Measurements from ENCODE around the gene SMYD3. TPM values are rescaled to one million over a fixed set of nuclear protein-coding genes. Genes with fewer than 3 reads are reported as not detected.

SMYD3 gene
- total and polyA plus RNA-seq, 2 experiments from 2014 or later = 30.8 to 68.5 TPM

- Histone ChIP-seq H4K20me1 (ENCODE audit: insufficient read depth, poor library complexity, severe bottlenecking) (no peaks in the 10 kb centered on the region), H3K9me2 (replicated peaks; ENCODE audit: insufficient read depth) (no peaks in the 10 kb centered on the region), H3K79me2 (no peaks in the 10 kb centered on the region), H3K4me1 (ENCODE audit: insufficient read depth) (no peaks in the 10 kb centered on the region), H3K9me3 (ENCODE audit: low read depth) (no peaks in the 10 kb centered on the region), H3K36me3 (replicated peaks; ENCODE audit: insufficient read depth, low read depth) (no peaks in the 10 kb centered on the region), H3K27ac (no peak overlapping the region), H3K27me3 (no peaks in the 10 kb centered on the region), H2AFZ (no peak overlapping the region), H3K4me3 (no peak overlapping the region), H3K4me2 (no peak overlapping the region)
- no peak for DNase-seq (ENCODE audit: low spot score)
- WGBS (ENCODE audit: low lambda C conversion rate, missing lambda C conversion rate) = 86% methylated on average over 8 of the region's 8 CpGs
- TF ChIP-seq EZH2 (IDR thresholded peaks at IDR 0.05; ENCODE audit: borderline replicate concordance) (no peak), CTCF (IDR thresholded peaks at IDR 0.05; ENCODE audit: poor library complexity) (no peak), EZH2phosphoT487 (IDR thresholded peaks at IDR 0.05; ENCODE audit: low read depth, severe bottlenecking, unreplicated experiment) (no peak)
Observed at GRCh38 chr1:245962453-245962852, 544.6 kb downstream of the SMYD3 start.

GRCh38 chr1:245961137-245961540, 545.9 kb downstream of the SMYD3 start:
- WGBS (ENCODE audit: low lambda C conversion rate, missing lambda C conversion rate) = 88% methylated on average over 3 of the region's 3 CpGs
- Histone ChIP-seq H3K9me3 (ENCODE audit: low read depth) (no peaks in the 10 kb centered on the region), H3K36me3 (replicated peaks; ENCODE audit: insufficient read depth, low read depth) (no peaks in the 10 kb centered on the region), H3K4me2 (no peak overlapping the region), H3K9me2 (replicated peaks; ENCODE audit: insufficient read depth) (no peaks in the 10 kb centered on the region), H3K4me1 (ENCODE audit: insufficient read depth) (no peaks in the 10 kb centered on the region), H3K27ac (peak overlapping the region; percentile 42), H3K79me2 (no peaks in the 10 kb centered on the region), H3K4me3 (no peak overlapping the region), H4K20me1 (ENCODE audit: insufficient read depth, poor library complexity, severe bottlenecking) (no peaks in the 10 kb centered on the region), H3K27me3 (no peaks in the 10 kb centered on the region), H2AFZ (no peak overlapping the region)
- TF ChIP-seq CTCF (IDR thresholded peaks at IDR 0.05; ENCODE audit: poor library complexity) = no peak
- TF ChIP-seq EZH2phosphoT487 (IDR thresholded peaks at IDR 0.05; ENCODE audit: low read depth, severe bottlenecking, unreplicated experiment) = no peak
- TF ChIP-seq EZH2 (IDR thresholded peaks at IDR 0.05; ENCODE audit: borderline replicate concordance) = no peak
- no peak for DNase-seq (ENCODE audit: low spot score)

- Histone ChIP-seq H3K27ac (no peak overlapping the region), H2AFZ (no peak overlapping the region), H3K79me2 (no peaks in the 10 kb centered on the region), H3K4me2 (no peak overlapping the region), H4K20me1 (ENCODE audit: insufficient read depth, poor library complexity, severe bottlenecking) (no peaks in the 10 kb centered on the region), H3K9me2 (replicated peaks; ENCODE audit: insufficient read depth) (no peaks in the 10 kb centered on the region), H3K9me3 (ENCODE audit: low read depth) (no peaks in the 10 kb centered on the region), H3K4me1 (ENCODE audit: insufficient read depth) (no peaks in the 10 kb centered on the region), H3K27me3 (no peaks in the 10 kb centered on the region), H3K4me3 (no peak overlapping the region), H3K36me3 (replicated peaks; ENCODE audit: insufficient read depth, low read depth) (no peaks in the 10 kb centered on the region)
- TF ChIP-seq CTCF (IDR thresholded peaks at IDR 0.05; ENCODE audit: poor library complexity) (no peak), EZH2 (IDR thresholded peaks at IDR 0.05; ENCODE audit: borderline replicate concordance) (no peak), EZH2phosphoT487 (IDR thresholded peaks at IDR 0.05; ENCODE audit: low read depth, severe bottlenecking, unreplicated experiment) (no peak)
- 99% methylated on average over 4 of the region's 4 CpGs for WGBS (ENCODE audit: low lambda C conversion rate, missing lambda C conversion rate)
- no peak for DNase-seq (ENCODE audit: low spot score)
Observed at GRCh38 chr1:245960171-245960570, 546.9 kb downstream of the SMYD3 start.

- H3K9me2 ChIP-seq (replicated peaks; ENCODE audit: insufficient read depth) = no peaks in the 10 kb centered on the region
- TF ChIP-seq EZH2 (IDR thresholded peaks at IDR 0.05; ENCODE audit: borderline replicate concordance) (no peak), EZH2phosphoT487 (IDR thresholded peaks at IDR 0.05; ENCODE audit: low read depth, severe bottlenecking, unreplicated experiment) (no peak), CTCF (IDR thresholded peaks at IDR 0.05; ENCODE audit: poor library complexity) (no peak)
- 58% methylated on average over 6 of the region's 6 CpGs for WGBS (ENCODE audit: low lambda C conversion rate, missing lambda C conversion rate)
- H4K20me1 ChIP-seq (ENCODE audit: insufficient read depth, poor library complexity, severe bottlenecking) = no peaks in the 10 kb centered on the region
- H3K4me3 ChIP-seq = no peak overlapping the region
- H3K27ac ChIP-seq = peak overlapping the region; percentile 46
- H3K79me2 ChIP-seq = no peaks in the 10 kb centered on the region
- H2AFZ ChIP-seq = no peak overlapping the region
- H3K9me3 ChIP-seq (ENCODE audit: low read depth) = no peaks in the 10 kb centered on the region
- no peak overlapping the region for H3K4me2 ChIP-seq
- no peaks in the 10 kb centered on the region for H3K36me3 ChIP-seq (replicated peaks; ENCODE audit: insufficient read depth, low read depth)
- H3K27me3 ChIP-seq = no peaks in the 10 kb centered on the region
- DNase-seq (ENCODE audit: low spot score) = no peak
- H3K4me1 ChIP-seq (ENCODE audit: insufficient read depth) = no peaks in the 10 kb centered on the region
Observed at GRCh38 chr1:245958016-245958415, 549.1 kb downstream of the SMYD3 start.

All from hepatocyte (in vitro differentiated cells).